Right lobe of liver (tissue), 6 donors: ENCODE results near the gene PLCB2. TPM values are rescaled to one million over a fixed set of nuclear protein-coding genes. Genes with fewer than 3 reads are reported as not detected.

Experiments
- ATAC-seq, 4 donors: fragments of 200-7000 bp; cut with Tn5 transposase; one replicate each; pipeline ENCODE4 v1.9.1; 2020; ENCODE audit warnings: mild to moderate bottlenecking in 4 of 4, moderate library complexity in 4 of 4
- DNase-seq, 3 donors: peaks; one replicate each; pipeline ENCODE4 v3.0.0-alpha.2; 2020
- H3K27ac ChIP-seq, 3 donors: fragments of 200-600 bp; one replicate each; pipeline ENCODE4 v1.8.0; 2022
- H3K27me3 ChIP-seq, 2 donors: fragments of 200-600 bp; one replicate each; pipeline ENCODE4 v1.8.0; 2022
- H3K36me3 ChIP-seq, 4 donors: fragments of 200-600 bp; sonication (generic) in 1 of 4; one replicate each; pipeline versions ENCODE4 v1.5.1 to v1.8.0; 2017 to 2022; ENCODE audit warnings: control low read depth in 1 of 4
- H3K4me1 ChIP-seq, 4 donors: fragments of 200-600 bp; sonication (generic) in 1 of 4; one replicate each; pipeline versions ENCODE4 v1.5.1 to v1.8.0; 2017 to 2022; ENCODE audit warnings: control low read depth in 1 of 4
- H3K4me3 ChIP-seq, 3 donors: fragments of 200-600 bp; one replicate each; pipeline ENCODE4 v1.8.0; 2022
- H3K9me3 ChIP-seq, 4 donors: fragments of 200-600 bp; sonication (generic) in 1 of 4; one replicate each; pipeline versions ENCODE4 v1.5.1 to v1.8.0; 2017 to 2022; ENCODE audit warnings: control low read depth in 1 of 4
- POLR2A ChIP-seq: fragments of 450-650 bp; IDR thresholded peaks from one replicate; pipeline ENCODE4 v1.6.1; 2017; ENCODE audit warnings: antibody characterized with exemption, mild to moderate bottlenecking
- WGBS: methylation state at CpG from one replicate; pipeline ENCODE4 v1.1.6; 2018; ENCODE audit warnings: low coverage, low lambda C conversion rate; ENCODE audit not compliant: insufficient coverage; ENCODE audit errors: missing lambda C conversion rate; 5-methylcytosine and 5-hydroxymethylcytosine counted together
- intact Hi-C, 2 donors: fragments of 100-400 bp; cut with DNase I; formaldehyde crosslinking; loops; one replicate each; pipeline versions ENCODE4 v1.11.2 to v1.14.1; 2022
- total RNA-seq, 6 experiments: library from RNA; depleted of rRNA in 2 of 6; stranded (reverse); fragments of >200 nt in 2 of 6; fragmentation: NEBNext Ultra II Directional in 3 of 6; extraction: Animal tissue kit (Norgen Biotek cat#: 25700) in 3 of 6; gene quantifications; one replicate each; pipeline versions ENCODE4 v1.1.0 to v1.2.4, GENCODE V29; 2016 to 2023
- TF ChIP-seq, protein P1 (sequence below), 4 donors: fragments of 200-600 bp in 3 of 4; fragments of 450-650 bp in 1 of 4; IDR thresholded peaks; one replicate each; pipeline versions ENCODE4 v1.5.1 to v1.8.0; 2016 to 2022; ENCODE audit warnings: antibody characterized with exemption in 4 of 4, mild to moderate bottlenecking in 2 of 4
- donor health status: DM: no; HTN: yes; CAD: no.
- donor health status: DM: no; HTN: no; CAD: no.
- donor health status: DM: no; HTN: no; CAD: no.
- donor health status: DM: no; HTN: yes; CAD: no.
- donor health status: DM: no; HTN: yes; CAD: no.

The PLCB2 gene
- total RNA-seq, 6 experiments from 2014 or later, result 5.0 to 18.0 (median 7.2) TPM

DNA sequence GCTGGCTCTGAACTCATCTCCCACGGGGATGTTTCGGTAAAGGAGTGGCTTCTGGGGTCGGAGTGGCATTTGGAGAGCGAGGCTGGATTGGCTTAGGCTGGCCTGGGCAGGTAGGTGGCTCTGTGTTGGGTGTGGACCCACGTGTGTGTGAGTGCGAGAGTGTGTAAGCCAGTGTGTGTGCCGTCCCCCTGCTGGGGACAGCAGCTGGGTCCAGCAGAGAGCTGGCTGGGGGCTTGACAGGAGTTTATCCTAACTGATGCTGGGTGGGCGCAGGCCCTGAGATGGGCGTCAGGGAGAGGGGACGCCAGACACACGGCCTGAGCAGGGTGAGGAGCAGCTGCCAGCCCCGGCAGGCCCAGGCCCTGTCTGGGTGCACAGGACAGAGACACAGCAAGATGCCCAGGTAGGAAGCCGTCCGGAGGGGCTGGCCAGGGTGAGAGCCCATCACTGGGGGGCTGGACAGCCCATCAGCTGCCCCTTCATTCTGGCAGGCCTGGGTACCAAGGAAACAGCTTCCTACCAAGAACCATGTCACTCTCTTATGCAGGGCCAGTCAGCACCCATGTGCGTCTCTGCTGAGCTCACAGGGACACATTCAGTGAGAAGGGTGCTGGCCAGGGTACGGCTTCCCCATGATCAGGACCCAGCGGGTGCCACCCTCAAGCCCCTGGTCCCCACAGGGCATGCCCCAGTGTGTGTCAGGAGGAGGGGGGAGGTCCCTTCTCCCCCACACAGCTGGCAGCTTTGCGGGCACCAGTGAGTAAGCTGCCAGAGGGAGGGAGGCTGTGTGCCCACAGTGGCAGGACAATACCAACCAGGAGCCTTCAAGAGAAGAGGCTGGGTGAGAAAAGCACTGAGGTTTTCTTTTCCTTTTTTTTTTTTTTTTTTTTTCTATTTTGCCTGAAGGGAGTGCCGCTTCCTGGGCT, 67.8 kb downstream of the PLCB2 start:
- Histone ChIP-seq H3K4me3 (no peak overlapping the region), H3K27ac (no peak overlapping the region), H3K36me3 (no peaks in the 10 kb centered on the region), H3K27me3 (no peaks in the 10 kb centered on the region), H3K9me3 (no peaks in the 10 kb centered on the region), H3K4me1 (peaks cover 0 to 4% (median 0%) of the 10 kb centered on the region in 4 donors)
- 68% methylated on average over 4 of the region's 19 CpGs for WGBS
- DNase-seq (no peak), ATAC-seq (peak in 1 of 4 donors; percentile 13)
- no peak for TF ChIP-seq POLR2A
- TF ChIP-seq, protein P1, sequence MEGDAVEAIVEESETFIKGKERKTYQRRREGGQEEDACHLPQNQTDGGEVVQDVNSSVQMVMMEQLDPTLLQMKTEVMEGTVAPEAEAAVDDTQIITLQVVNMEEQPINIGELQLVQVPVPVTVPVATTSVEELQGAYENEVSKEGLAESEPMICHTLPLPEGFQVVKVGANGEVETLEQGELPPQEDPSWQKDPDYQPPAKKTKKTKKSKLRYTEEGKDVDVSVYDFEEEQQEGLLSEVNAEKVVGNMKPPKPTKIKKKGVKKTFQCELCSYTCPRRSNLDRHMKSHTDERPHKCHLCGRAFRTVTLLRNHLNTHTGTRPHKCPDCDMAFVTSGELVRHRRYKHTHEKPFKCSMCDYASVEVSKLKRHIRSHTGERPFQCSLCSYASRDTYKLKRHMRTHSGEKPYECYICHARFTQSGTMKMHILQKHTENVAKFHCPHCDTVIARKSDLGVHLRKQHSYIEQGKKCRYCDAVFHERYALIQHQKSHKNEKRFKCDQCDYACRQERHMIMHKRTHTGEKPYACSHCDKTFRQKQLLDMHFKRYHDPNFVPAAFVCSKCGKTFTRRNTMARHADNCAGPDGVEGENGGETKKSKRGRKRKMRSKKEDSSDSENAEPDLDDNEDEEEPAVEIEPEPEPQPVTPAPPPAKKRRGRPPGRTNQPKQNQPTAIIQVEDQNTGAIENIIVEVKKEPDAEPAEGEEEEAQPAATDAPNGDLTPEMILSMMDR (IDR thresholded peaks at IDR 0.05), result no peak
- intact Hi-C loops, result no loop called here

DNA sequence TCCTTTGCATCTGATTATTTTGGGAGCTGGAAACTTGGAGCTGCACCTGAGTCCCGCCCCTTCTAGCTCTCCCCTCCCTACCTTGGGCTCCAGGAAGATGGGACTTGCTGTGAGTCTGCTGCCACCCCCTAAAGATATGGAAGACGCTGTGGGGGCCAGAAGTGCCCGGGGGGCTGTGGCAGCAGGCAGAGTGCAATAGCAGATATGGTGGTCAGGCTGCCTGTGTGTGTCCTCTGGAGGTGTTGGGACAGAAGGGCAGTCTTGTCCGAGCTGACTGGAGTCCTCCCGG, 68.4 kb downstream of the PLCB2 start:
- H3K27me3 ChIP-seq, result no peaks in the 10 kb centered on the region
- H3K27ac ChIP-seq, result no peak overlapping the region
- intact Hi-C loops, result no loop called here
- H3K4me1 ChIP-seq, result peaks cover 0 to 4% (median 0%) of the 10 kb centered on the region in 4 donors
- no peaks in the 10 kb centered on the region for H3K9me3 ChIP-seq
- TF ChIP-seq, protein P1 (IDR thresholded peaks at IDR 0.05), result no peak
- TF ChIP-seq POLR2A, result no peak
- 27% methylated on average over 3 of the region's 5 CpGs for WGBS
- H3K4me3 ChIP-seq, result no peak overlapping the region
- H3K36me3 ChIP-seq, result no peaks in the 10 kb centered on the region
- no peak for ATAC-seq
- DNase-seq, result no peak

DNA sequence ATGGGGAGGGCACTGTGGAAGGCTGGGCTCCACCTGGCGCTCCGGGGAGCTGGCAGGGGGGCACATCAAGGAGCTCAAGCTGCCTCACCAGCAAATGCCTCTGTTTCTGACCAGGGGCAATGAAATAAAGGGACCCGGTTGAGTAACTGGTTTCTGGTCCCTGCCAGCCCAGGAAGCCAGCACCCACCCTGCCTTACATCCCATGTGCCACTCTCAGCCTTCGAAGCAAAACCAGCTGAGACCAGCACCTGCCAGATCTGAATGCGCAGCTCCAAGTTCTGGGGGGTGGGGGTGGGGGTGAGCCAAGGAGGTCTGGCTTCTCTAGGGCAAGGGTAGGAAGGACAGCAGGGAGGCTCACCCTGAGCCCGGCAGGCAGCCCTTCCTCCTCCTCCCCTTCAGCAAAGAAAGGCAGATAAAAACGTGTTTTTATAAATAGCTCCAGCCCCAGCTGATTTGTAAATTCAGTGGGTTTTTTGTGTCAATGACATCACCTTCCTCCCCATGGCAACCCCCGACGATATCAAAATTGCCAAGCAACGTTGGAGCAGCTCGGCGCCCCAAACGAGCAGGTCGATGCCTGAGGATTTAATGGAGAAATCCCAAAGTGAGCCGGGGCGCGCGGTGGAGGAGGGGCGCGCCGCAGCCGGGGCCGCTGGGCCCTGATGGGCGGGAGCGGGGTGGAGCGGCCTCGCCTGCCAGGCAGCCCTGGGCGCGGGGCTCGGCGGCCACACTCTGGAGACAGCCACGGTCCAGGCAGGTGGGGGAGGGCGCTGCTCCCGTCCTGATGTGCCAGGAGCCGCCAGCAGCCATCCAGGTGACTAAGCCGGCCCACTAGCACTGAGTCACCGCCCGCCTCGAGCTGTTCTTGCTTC, 69.0 kb downstream of the PLCB2 start, which contains the start of gene PAK6:
TSS of gene PAK6 (plus strand) at position 532 of the 872 bp plus-strand sequence. CDS start 25,723 bp downstream, outside the sequence.
- TF ChIP-seq, protein P1 (IDR thresholded peaks at IDR 0.05), result no peak
- TF ChIP-seq POLR2A, result no peak
- Histone ChIP-seq H3K27me3 (no peaks in the 10 kb centered on the region), H3K27ac (no peak within 1 kb of the TSS), H3K4me1 (peaks cover 0 to 4% (median 0%) of the 10 kb centered on the region in 4 donors), H3K36me3 (no peaks in the 10 kb centered on the region), H3K4me3 (no peak within 1 kb of the TSS), H3K9me3 (no peaks in the 10 kb centered on the region)
- WGBS, result 17% methylated on average over 11 of the region's 39 CpGs
- DNase-seq (peak in 2 of 3 donors; percentile 44 to 61), ATAC-seq (peak; percentile 42 to 87 (median 54))
- intact Hi-C loops, result no loop called here

Other genes starting within 250 kb of the PLCB2 start
- 1 to 10 TPM; 1.7 to 7.3 (median 3.4) TPM for gene BMF, start 199.1 kb downstream of the PLCB2 start, total RNA-seq
- 1 to 10 TPM in 3 of 6 experiments, under 1 TPM in 2, not detected in 1; 0.39 to 1.7 (median 1.2) TPM for gene BUB1B, start 146.9 kb downstream of the PLCB2 start, total RNA-seq
- gene PAK6, start 68.9 kb downstream of the PLCB2 start, total RNA-seq, result under 1 TPM in 4 of 6 experiments, not detected in 2; 0.05 to 0.19 (median 0.10) TPM
- gene ANKRD63, start 24.9 kb downstream of the PLCB2 start, total RNA-seq, result under 1 TPM in 1 of 6 experiments, not detected in 5; 0.24 TPM
- 1 to 10 TPM; 4.6 to 8.7 (median 5.8) TPM for gene INAFM2, start 15.8 kb upstream of the PLCB2 start, total RNA-seq
- 10 to 100 TPM in 1 of 6 experiments, 1 to 10 TPM in 5; 4.2 to 11.9 (median 4.7) TPM for gene CCDC9B, start 33.0 kb upstream of the PLCB2 start, total RNA-seq
- not detected for gene PHGR1, start 43.1 kb upstream of the PLCB2 start, total RNA-seq
- under 1 TPM; 0.06 to 0.71 (median 0.16) TPM for gene DISP2, start 50.3 kb upstream of the PLCB2 start, total RNA-seq
- gene KNSTRN, start 74.8 kb upstream of the PLCB2 start, total RNA-seq, result 10 to 100 TPM in 4 of 6 experiments, 1 to 10 TPM in 2; 5.4 to 17.2 (median 11.2) TPM
- 100 to 1,000 TPM in 3 of 6 experiments, 10 to 100 TPM in 3; 89.7 to 231 (median 122) TPM for gene IVD, start 97.9 kb upstream of the PLCB2 start, total RNA-seq
- gene BAHD1, start 133.0 kb upstream of the PLCB2 start, total RNA-seq, result 10 to 100 TPM in 1 of 6 experiments, 1 to 10 TPM in 5; 6.5 to 10.5 (median 9.0) TPM
- gene CHST14, start 163.0 kb upstream of the PLCB2 start, total RNA-seq, result 1 to 10 TPM; 2.9 to 5.7 (median 4.8) TPM